Smooth muscle cell (in vitro differentiated cells): Measurements from ENCODE around the gene REX1BD. TPM values are rescaled to one million over a fixed set of nuclear protein-coding genes. Genes with fewer than 3 reads are reported as not detected.

Experiments used
- DNase-seq: peaks from one replicate; lab custom pipeline; 2025; ENCODE audit not compliant: unreplicated experiment; lab: John Stamatoyannopoulos, UW
- H2AFZ ChIP-seq: fragments of 200-600 bp; sonication (generic); 2 replicates; pipeline ENCODE4 v1.6.0; 2016; ENCODE audit warnings: antibody characterized with exemption, low read depth, mild to moderate bottlenecking
- H3F3A ChIP-seq: fragments of 200-600 bp; sonication (generic); 2 replicates; pipeline ENCODE4 v1.6.0; 2017; ENCODE audit warnings: antibody characterized with exemption, low read depth
- H3K27ac ChIP-seq: fragments of 200-600 bp; sonication (generic); 2 replicates; pipeline ENCODE4 v1.5.1; 2016; ENCODE audit warnings: low read depth, mild to moderate bottlenecking
- H3K27me3 ChIP-seq: fragments of 200-600 bp; sonication (generic); 2 replicates; pipeline ENCODE4 v1.6.1; 2016; ENCODE audit warnings: low read depth, mild to moderate bottlenecking
- H3K36me3 ChIP-seq: fragments of 200-600 bp; sonication (generic); 2 replicates; pipeline ENCODE4 v1.5.1; 2016; ENCODE audit warnings: low read depth
- H3K4me1 ChIP-seq: fragments of 200-600 bp; sonication (generic); 2 replicates; pipeline ENCODE4 v1.5.1; 2016; ENCODE audit warnings: low read depth
- H3K4me2 ChIP-seq: fragments of 200-600 bp; sonication (generic); 2 replicates; pipeline ENCODE4 v1.6.0; 2016; ENCODE audit warnings: mild to moderate bottlenecking
- H3K4me3 ChIP-seq: fragments of 200-600 bp; sonication (generic); 2 replicates; pipeline ENCODE4 v1.5.1; 2016; ENCODE audit warnings: mild to moderate bottlenecking
- H3K79me2 ChIP-seq: fragments of 200-600 bp; sonication (generic); 2 replicates; pipeline ENCODE4 v1.6.0; 2016; ENCODE audit warnings: low read depth, mild to moderate bottlenecking
- H3K9ac ChIP-seq: fragments of 200-600 bp; sonication (generic); 2 replicates; pipeline ENCODE4 v1.6.0; 2016; ENCODE audit warnings: low read depth
- H3K9me3 ChIP-seq: fragments of 200-600 bp; sonication (generic); replicated peaks from 2 replicates; pipeline ENCODE4 v1.5.1; 2016; ENCODE audit warnings: low read depth
- H4K20me1 ChIP-seq: fragments of 200-600 bp; sonication (generic); 2 replicates; pipeline ENCODE4 v1.6.0; 2016; ENCODE audit warnings: low read depth
- CTCF ChIP-seq: fragments of 200-600 bp; sonication (generic); IDR thresholded peaks from 2 replicates; pipeline ENCODE4 v1.5.1; 2017; ENCODE audit warnings: borderline replicate concordance, mild to moderate bottlenecking, antibody characterized with exemption; ENCODE audit not compliant: insufficient read depth, poor library complexity, severe bottlenecking
- WGBS: methylation state at CpG from one replicate; pipeline ENCODE4 v1.1.7; 2016; ENCODE audit warnings: low lambda C conversion rate; 5-methylcytosine and 5-hydroxymethylcytosine counted together
- polyA plus RNA-seq: library from polyadenylated mRNA; unstranded; fragments of >200 nt; fragmentation: Nextera tagmentation; extraction: Ambion mirVana; gene quantifications from 2 replicates; pipeline ENCODE4 v1.2.1, GENCODE V29; 2016
- small RNA-seq: library from RNA; depleted of rRNA; stranded (forward); fragments of <200 nt; gene quantifications from one replicate; pipeline ENCODE3, GENCODE V24; 2014
- total RNA-seq: library from RNA; depleted of rRNA; stranded (reverse); fragments of >200 nt; gene quantifications from 2 replicates; pipeline ENCODE4 v1.2.3, GENCODE V29; 2014

The REX1BD gene
- total and polyA plus RNA-seq, 2 experiments from 2014 or later: 69.6 to 117 TPM

- peaks cover 21% of the 10 kb centered on the region for H3K79me2 ChIP-seq
- no peaks in the 10 kb centered on the region for H3K27me3 ChIP-seq
- H3K4me2 ChIP-seq: peak within 1 kb of the TSS; percentile 86
- no peaks in the 10 kb centered on the region for H3K36me3 ChIP-seq
- 9% methylated on average over 30 of the region's 47 CpGs for WGBS
- no peaks in the 10 kb centered on the region for H3K9me3 ChIP-seq
- no peak for TF ChIP-seq CTCF
- peaks cover 7% of the 10 kb centered on the region for H3K4me1 ChIP-seq
- H3K4me3 ChIP-seq: peak within 1 kb of the TSS; percentile 66
- H2AFZ ChIP-seq: peak within 1 kb of the TSS; percentile 59
- no peaks in the 10 kb centered on the region for H3F3A ChIP-seq
- H4K20me1 ChIP-seq: peaks cover 4% of the 10 kb centered on the region
- H3K9ac ChIP-seq: peak within 1 kb of the TSS; percentile 71
- H3K27ac ChIP-seq: no peak within 1 kb of the TSS
- no peak for DNase-seq
Observed at GRCh38 chr19:18636969-18637629, 48.5 kb downstream of the REX1BD start, which contains the start of gene KLHL26. Gene KLHL26 (plus strand): TSS chr19:18637028. CDS start chr19:18637055, 27 bp downstream.

GRCh38 chr19:18637673-18638630, 49.4 kb downstream of the REX1BD start:
- Histone ChIP-seq H4K20me1 (peaks cover 4% of the 10 kb centered on the region), H2AFZ (no peak overlapping the region), H3F3A (no peaks in the 10 kb centered on the region), H3K27me3 (no peaks in the 10 kb centered on the region), H3K79me2 (peaks cover 29% of the 10 kb centered on the region), H3K4me2 (peak overlapping the region; percentile 86), H3K27ac (no peak overlapping the region), H3K36me3 (no peaks in the 10 kb centered on the region), H3K4me1 (peaks cover 7% of the 10 kb centered on the region), H3K9me3 (no peaks in the 10 kb centered on the region), H3K4me3 (peak overlapping the region; percentile 66), H3K9ac (no peak overlapping the region)
- no peak for TF ChIP-seq CTCF
- WGBS: 72% methylated on average over 3 of the region's 3 CpGs
- DNase-seq: no peak

GRCh38 chr19:18639706-18640243, 51.2 kb downstream of the REX1BD start:
- H3K36me3 ChIP-seq: no peaks in the 10 kb centered on the region
- no peak overlapping the region for H3K9ac ChIP-seq
- H3F3A ChIP-seq: no peaks in the 10 kb centered on the region
- H3K79me2 ChIP-seq: peaks cover 43% of the 10 kb centered on the region
- no peak overlapping the region for H3K27ac ChIP-seq
- no peak for TF ChIP-seq CTCF
- peaks cover 10% of the 10 kb centered on the region for H4K20me1 ChIP-seq
- no peak overlapping the region for H3K4me3 ChIP-seq
- H3K4me2 ChIP-seq: no peak overlapping the region
- H3K9me3 ChIP-seq: no peaks in the 10 kb centered on the region
- DNase-seq: no peak
- H3K27me3 ChIP-seq: no peaks in the 10 kb centered on the region
- no peak overlapping the region for H2AFZ ChIP-seq
- WGBS: 72% methylated on average over 8 of the region's 8 CpGs
- H3K4me1 ChIP-seq: peaks cover 7% of the 10 kb centered on the region

Small RNA genes within 50 kb of the gene (small RNA-seq; reads per million reads assigned to genes)
- not detected for gene RN7SL155P

Other genes starting within 250 kb of the REX1BD start
- 11.1 and 11.7 TPM in 2 replicates for gene PGPEP1, start 248.2 kb upstream of the REX1BD start, total RNA-seq
- gene PGPEP1, start 248.2 kb upstream of the REX1BD start, polyA plus RNA-seq: 4.5 and 8.7 TPM in 2 replicates
- gene GDF15, start 202.6 kb upstream of the REX1BD start, total RNA-seq: 18.8 and 30.9 TPM in 2 replicates
- 40.4 and 42.8 TPM in 2 replicates for gene GDF15, start 202.6 kb upstream of the REX1BD start, polyA plus RNA-seq
- 0.67 TPM in 1 of 2 replicates, not detected in the other for gene LRRC25, start 191.2 kb upstream of the REX1BD start, total RNA-seq
- 0.34 TPM in 1 of 2 replicates, not detected in the other for gene LRRC25, start 191.2 kb upstream of the REX1BD start, polyA plus RNA-seq
- 36.0 and 44.1 TPM in 2 replicates for gene SSBP4, start 169.4 kb upstream of the REX1BD start, total RNA-seq
- 124 and 133 TPM in 2 replicates for gene SSBP4, start 169.4 kb upstream of the REX1BD start, polyA plus RNA-seq
- gene ISYNA1, start 150.7 kb upstream of the REX1BD start, total RNA-seq: 16.4 and 60.1 TPM in 2 replicates
- 56.9 and 89.5 TPM in 2 replicates for gene ISYNA1, start 150.7 kb upstream of the REX1BD start, polyA plus RNA-seq
- gene ELL, start 66.7 kb upstream of the REX1BD start, total RNA-seq: 10.5 and 12.8 TPM in 2 replicates
- gene ELL, start 66.7 kb upstream of the REX1BD start, polyA plus RNA-seq: 15.2 and 31.7 TPM in 2 replicates
- 143 and 161 TPM in 2 replicates for gene FKBP8, start 45.2 kb upstream of the REX1BD start, total RNA-seq
- 340 and 358 TPM in 2 replicates for gene FKBP8, start 45.2 kb upstream of the REX1BD start, polyA plus RNA-seq
- gene KXD1, start 30.9 kb upstream of the REX1BD start, total RNA-seq: 75.4 and 104 TPM in 2 replicates
- gene KXD1, start 30.9 kb upstream of the REX1BD start, polyA plus RNA-seq: 134 and 141 TPM in 2 replicates
- 991 and 1,086 TPM in 2 replicates for gene UBA52, start 16.9 kb upstream of the REX1BD start, total RNA-seq
- 752 and 759 TPM in 2 replicates for gene UBA52, start 16.9 kb upstream of the REX1BD start, polyA plus RNA-seq
- 196 and 221 TPM in 2 replicates for gene CRLF1, start 18.0 kb downstream of the REX1BD start, total RNA-seq
- gene CRLF1, start 18.0 kb downstream of the REX1BD start, polyA plus RNA-seq: 715 and 1,048 TPM in 2 replicates
- 4.4 and 5.0 TPM in 2 replicates for gene TMEM59L, start 24.1 kb downstream of the REX1BD start, total RNA-seq
- 31.7 and 42.0 TPM in 2 replicates for gene TMEM59L, start 24.1 kb downstream of the REX1BD start, polyA plus RNA-seq
- gene KLHL26, start 48.2 kb downstream of the REX1BD start, total RNA-seq: 3.9 and 5.6 TPM in 2 replicates
- 7.6 and 8.7 TPM in 2 replicates for gene KLHL26, start 48.2 kb downstream of the REX1BD start, polyA plus RNA-seq
- gene CRTC1, start 94.9 kb downstream of the REX1BD start, total RNA-seq: 1.0 and 1.6 TPM in 2 replicates
- 3.1 and 3.5 TPM in 2 replicates for gene CRTC1, start 94.9 kb downstream of the REX1BD start, polyA plus RNA-seq
- gene COMP, start 202.5 kb downstream of the REX1BD start, total RNA-seq: 196 and 236 TPM in 2 replicates
- 627 and 901 TPM in 2 replicates for gene COMP, start 202.5 kb downstream of the REX1BD start, polyA plus RNA-seq
- gene UPF1, start 243.2 kb downstream of the REX1BD start, total RNA-seq: 16.2 and 37.8 TPM in 2 replicates
- 25.4 and 30.3 TPM in 2 replicates for gene UPF1, start 243.2 kb downstream of the REX1BD start, polyA plus RNA-seq